IMR-90 (cell line): Measurements from ENCODE around the gene GPSM3. TPM values are rescaled to one million over a fixed set of nuclear protein-coding genes. Genes with fewer than 3 reads are reported as not detected.

Experiments
- ATAC-seq: fragments of 200-7000 bp; cut with Tn5 transposase; 2 replicates; pipeline ENCODE4 v1.9.1; 2020; ENCODE audit warnings: low read depth, mild to moderate bottlenecking, moderate library complexity
- BruUV-seq: library from RNA; stranded (reverse); fragments of 400-500 nt; replicated peaks from 2 replicates; lab custom pipeline; 2021; lab: Mats Ljungman, UMichigan
- CTCF ChIA-PET: fragments of 300-600 bp; formaldehyde crosslinking; extraction: SDS; loops from one replicate; lab custom pipeline; 2021; ENCODE audit warnings: antibody characterized with exemption; lab: Yijun Ruan, JAX
- POLR2A ChIA-PET: fragments of 300-600 bp; sonication (Branson Sonifier 250); formaldehyde crosslinking; loops from one replicate; lab custom pipeline; 2022; ENCODE audit warnings: antibody characterized with exemption; ENCODE audit not compliant: unreplicated experiment; lab: Charles Lee
- DNase-seq: peaks from one replicate; pipeline ENCODE4 v3.0.0; 2013
- H2AFZ ChIP-seq: replicated peaks from 2 replicates; pipeline ENCODE3; 2013; ENCODE audit warnings: low read length, mild to moderate bottlenecking; ENCODE audit not compliant: poor library complexity
- H2AK5ac ChIP-seq: 2 replicates; pipeline ENCODE4 v1.6.1; 2013; ENCODE audit warnings: low read depth, low read length, inconsistent platforms
- H2AK9ac ChIP-seq: replicated peaks from 2 replicates; pipeline ENCODE3; 2013; ENCODE audit warnings: mild to moderate bottlenecking, low read depth, low read length, moderate library complexity; ENCODE audit not compliant: poor library complexity
- H2BK120ac ChIP-seq: 2 replicates; pipeline ENCODE4 v1.6.1; 2013; ENCODE audit warnings: low read depth, low read length, inconsistent platforms
- H2BK15ac ChIP-seq: 3 replicates; pipeline ENCODE4 v1.6.1; 2013; ENCODE audit warnings: low read depth, low read length, inconsistent platforms
- H2BK20ac ChIP-seq: 2 replicates; pipeline ENCODE4 v1.6.1; 2013; ENCODE audit warnings: low read depth, mild to moderate bottlenecking, inconsistent platforms, low read length, moderate library complexity
- H2BK5ac ChIP-seq: 2 replicates; pipeline ENCODE4 v1.6.1; 2013; ENCODE audit warnings: mild to moderate bottlenecking, low read depth, low read length, inconsistent platforms; ENCODE audit not compliant: poor library complexity, severe bottlenecking
- H3K14ac ChIP-seq: replicated peaks from 2 replicates; pipeline ENCODE4 v1.6.1; 2013; ENCODE audit warnings: low read depth, low read length, inconsistent platforms
- H3K18ac ChIP-seq: 2 replicates; pipeline ENCODE4 v1.6.1; 2013; ENCODE audit warnings: low read depth, low read length, control low read depth
- H3K23ac ChIP-seq: 2 replicates; pipeline ENCODE4 v1.6.1; 2013; ENCODE audit warnings: low read depth, low read length, inconsistent platforms
- H3K27ac ChIP-seq: 2 replicates; pipeline ENCODE4 v1.5.1; 2013; ENCODE audit warnings: mild to moderate bottlenecking, control low read depth, low read length; ENCODE audit not compliant: insufficient read depth
- H3K27me3 ChIP-seq: 2 replicates; pipeline ENCODE4 v1.6.1; 2013; ENCODE audit warnings: low read length; ENCODE audit not compliant: control insufficient read depth, insufficient read depth
- H3K36me3 ChIP-seq: 2 replicates; pipeline ENCODE4 v1.6.1; 2013; ENCODE audit warnings: low read length, mixed read lengths; ENCODE audit not compliant: control insufficient read depth, insufficient read depth
- H3K4ac ChIP-seq: 2 replicates; pipeline ENCODE4 v1.6.1; 2013; ENCODE audit warnings: low read depth, low read length, inconsistent platforms
- H3K4me1 ChIP-seq: 2 replicates; pipeline ENCODE4 v1.6.1; 2013; ENCODE audit warnings: low read length, mixed read lengths; ENCODE audit not compliant: control insufficient read depth, insufficient read depth
- H3K4me2 ChIP-seq: 2 replicates; pipeline ENCODE4 v1.6.1; 2013; ENCODE audit warnings: low read depth, mild to moderate bottlenecking, control low read depth, low read length, moderate library complexity
- H3K4me3 ChIP-seq: 2 replicates; pipeline ENCODE4 v1.5.1; 2013; ENCODE audit warnings: low read depth, mild to moderate bottlenecking, control low read depth, low read length, moderate library complexity; ENCODE audit not compliant: insufficient read depth
- H3K56ac ChIP-seq: 2 replicates; pipeline ENCODE4 v1.6.1; 2013; ENCODE audit warnings: low read length, inconsistent platforms; ENCODE audit not compliant: insufficient read depth; ENCODE audit errors: extremely low read depth
- H3K79me1 ChIP-seq, 2 experiments: 2 replicates each; pipeline ENCODE4 v1.6.1; 2013; ENCODE audit warnings: low read length in 2 of 2, inconsistent platforms in 1 of 2, low read depth in 1 of 2
- H3K9ac ChIP-seq: 2 replicates; pipeline ENCODE4 v1.6.1; 2013; ENCODE audit warnings: low read depth, low read length, control low read depth
- H3K9me1 ChIP-seq: 2 replicates; pipeline ENCODE4 v1.6.1; 2013; ENCODE audit warnings: low read length, inconsistent platforms; ENCODE audit not compliant: insufficient read depth
- H3K9me3 ChIP-seq: 2 replicates; pipeline ENCODE4 v1.6.1; 2013; ENCODE audit warnings: low read length; ENCODE audit not compliant: control insufficient read depth, insufficient read depth
- H4K20me1 ChIP-seq: 2 replicates; pipeline ENCODE4 v1.6.1; 2013; ENCODE audit warnings: low read length, inconsistent platforms; ENCODE audit not compliant: insufficient read depth
- H4K5ac ChIP-seq: 2 replicates; pipeline ENCODE4 v1.6.1; 2013; ENCODE audit warnings: mild to moderate bottlenecking, low read depth, low read length, control low read depth
- H4K8ac ChIP-seq, 2 experiments: 2 replicates each; pipeline ENCODE4 v1.6.1; 2013; ENCODE audit warnings: low read depth in 2 of 2, low read length in 2 of 2, control low read depth in 1 of 2, inconsistent platforms in 1 of 2
- H4K91ac ChIP-seq: 2 replicates; pipeline ENCODE4 v1.6.1; 2013; ENCODE audit warnings: low read depth, low read length, inconsistent platforms; ENCODE audit not compliant: insufficient read depth
- BHLHE40 ChIP-seq: fragments of 150-350 bp; IDR thresholded peaks from 2 replicates; pipeline ENCODE4 v1.6.1; 2016; ENCODE audit warnings: mild to moderate bottlenecking, low read depth, low read length
- MXI1 ChIP-seq: IDR thresholded peaks from 2 replicates; pipeline ENCODE4 v1.6.1; 2012; ENCODE audit warnings: low read depth, mild to moderate bottlenecking, low read length, moderate library complexity, borderline replicate concordance
- NFE2L2 ChIP-seq: fragments of 150-350 bp; IDR thresholded peaks from 2 replicates; pipeline ENCODE4 v1.6.1; 2016; ENCODE audit warnings: low read depth, mild to moderate bottlenecking, low read length
- RFX5 ChIP-seq: IDR thresholded peaks from 2 replicates; pipeline ENCODE4 v1.8.0; 2012; ENCODE audit warnings: low read depth, mild to moderate bottlenecking, low read length, moderate library complexity
- WGBS, 2 experiments: methylation state at CpG; one replicate each; pipeline versions ENCODE4 v1.1.5 to v1.1.7; 2013; ENCODE audit warnings: missing lambda C conversion rate in 2 of 2; ENCODE audit not compliant: insufficient read length in 1 of 2; ENCODE audit errors: extremely low coverage in 2 of 2; 5-methylcytosine and 5-hydroxymethylcytosine counted together
- dilution Hi-C: fragments of 300-500 bp; cut with HindIII; formaldehyde crosslinking; loops from one replicate; pipeline ENCODE4 v1.14.3; 2018; ENCODE audit warnings: low sequenced_read_pairs; ENCODE audit not compliant: unreplicated experiment
- in situ Hi-C: fragments of 300-500 bp; cut with MboI; formaldehyde crosslinking; loops from 3 replicates; pipeline ENCODE4 v1.14.3; 2019; ENCODE audit warnings: low sequenced_read_pairs, inconsistent platforms, mixed read lengths
- intact Hi-C: fragments of 100-400 bp; cut with micrococcal nuclease; formaldehyde crosslinking; loops from 2 replicates; pipeline ENCODE4 v1.10.0; 2022
- polyA plus RNA-seq, 3 experiments: library from polyadenylated mRNA; depleted of rRNA; stranded (reverse); fragments of >200 nt; gene quantifications; 2 replicates each; pipeline ENCODE4 v1.2.3, GENCODE V29; 2012; ENCODE audit warnings: low replicate concordance in 1 of 3
- total RNA-seq: library from RNA; depleted of rRNA; stranded (reverse); fragments of >200 nt; gene quantifications from 2 replicates; pipeline ENCODE4 v1.2.3, GENCODE V29; 2012
- TF ChIP-seq, protein P1 (sequence below): fragments of 150-350 bp; IDR thresholded peaks from 2 replicates; pipeline ENCODE4 v1.6.1; 2016; ENCODE audit warnings: low read depth, mild to moderate bottlenecking, low read length, moderate library complexity, borderline replicate concordance

GPSM3 gene
- total and polyA plus RNA-seq, 2 of the 4 experiments (the other 2 are of a cell fraction) = 3.0 to 9.8 TPM

DNA sequence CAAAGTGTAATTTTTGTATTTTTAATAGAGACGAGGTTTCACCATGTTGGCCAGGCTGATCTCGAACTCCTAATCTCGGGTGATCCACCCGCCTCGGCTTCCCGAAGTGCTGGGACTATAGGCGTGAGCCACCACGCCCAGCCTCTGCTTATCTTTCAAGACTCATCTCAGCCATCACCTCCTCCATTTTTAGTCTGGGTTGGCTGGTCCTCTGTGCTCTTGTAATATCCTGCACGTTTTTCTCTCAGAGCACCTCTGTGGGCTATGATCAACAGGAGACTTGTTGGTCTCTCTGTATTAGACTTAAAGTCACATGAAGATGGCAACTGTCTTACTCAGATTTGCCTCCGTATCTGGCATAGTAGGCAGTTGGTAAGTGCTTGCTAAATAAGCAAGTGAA lies 23.8 kb upstream of the GPSM3 start:
- Histone ChIP-seq H2AK5ac (no peak overlapping the region), H3K4me1 (no peaks in the 10 kb centered on the region), H3K27ac (no peak overlapping the region), H4K8ac (no peak overlapping the region), H3K9me1 (no peaks in the 10 kb centered on the region), H3K14ac (no peak overlapping the region), H2AK9ac (no peak overlapping the region), H3K23ac (no peak overlapping the region), H3K79me1 (no peaks in the 10 kb centered on the region), H4K91ac (no peak overlapping the region), H3K9ac (no peak overlapping the region), H3K36me3 (no peaks in the 10 kb centered on the region), H2BK20ac (no peak overlapping the region), H2BK15ac (no peak overlapping the region), H2AFZ (no peak overlapping the region), H3K27me3 (peaks cover 40% of the 10 kb centered on the region), H4K5ac (no peak overlapping the region), H4K20me1 (no peaks in the 10 kb centered on the region), H3K4me2 (no peak overlapping the region), H3K18ac (no peak overlapping the region), H3K56ac (no peak overlapping the region), H3K9me3 (no peaks in the 10 kb centered on the region), H2BK5ac (no peak overlapping the region), H2BK120ac (no peak overlapping the region), H3K4ac (no peak overlapping the region), H3K4me3 (no peak overlapping the region)
- POLR2A ChIA-PET = no interaction called here
- dilution Hi-C loops (no loop called here), intact Hi-C loops (no loop called here), in situ Hi-C loops (no loop called here)
- DNase-seq (no peak), ATAC-seq (no peak)
- 68% methylated on average over 5 of the region's 10 CpGs; no CpG with 5 or more reads in 1 of the 2 experiments for WGBS, 2 experiments
- no peak for TF ChIP-seq NFE2L2
- TF ChIP-seq BHLHE40 = no peak
- TF ChIP-seq RFX5 = no peak
- TF ChIP-seq, protein P1, sequence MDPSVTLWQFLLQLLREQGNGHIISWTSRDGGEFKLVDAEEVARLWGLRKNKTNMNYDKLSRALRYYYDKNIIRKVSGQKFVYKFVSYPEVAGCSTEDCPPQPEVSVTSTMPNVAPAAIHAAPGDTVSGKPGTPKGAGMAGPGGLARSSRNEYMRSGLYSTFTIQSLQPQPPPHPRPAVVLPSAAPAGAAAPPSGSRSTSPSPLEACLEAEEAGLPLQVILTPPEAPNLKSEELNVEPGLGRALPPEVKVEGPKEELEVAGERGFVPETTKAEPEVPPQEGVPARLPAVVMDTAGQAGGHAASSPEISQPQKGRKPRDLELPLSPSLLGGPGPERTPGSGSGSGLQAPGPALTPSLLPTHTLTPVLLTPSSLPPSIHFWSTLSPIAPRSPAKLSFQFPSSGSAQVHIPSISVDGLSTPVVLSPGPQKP = no peak
- TF ChIP-seq MXI1 = no peak
- CTCF ChIA-PET = no interaction called here
- no TSS peak for BruUV-seq
